ENCODE measurements around the gene CXorf38.
A peak's percentile ranks its signal among the peaks of the same experiment; 100 is the strongest.
"Not testable (repeated sequence)": the region's sequence is repeated elsewhere in the genome, so short reads cannot be mapped to it uniquely, and the experiment has no call there.

Gene CXorf38

GRCh38 chrX:40623665-40624064, 23.7 kb downstream of the CXorf38 start:
- DNase-seq: no peak

GRCh38 chrX:40623139-40623536, 24.2 kb downstream of the CXorf38 start, which contains the start of gene MPC1L:
Gene MPC1L, plus strand, starts transcription at chrX:40623428. Its CDS starts 138 bp downstream, at chrX:40623566.
- DNase-seq: no peak

GRCh38 chrX:40622479-40623138, 24.8 kb downstream of the CXorf38 start:
- DNase-seq: no peak

DNA sequence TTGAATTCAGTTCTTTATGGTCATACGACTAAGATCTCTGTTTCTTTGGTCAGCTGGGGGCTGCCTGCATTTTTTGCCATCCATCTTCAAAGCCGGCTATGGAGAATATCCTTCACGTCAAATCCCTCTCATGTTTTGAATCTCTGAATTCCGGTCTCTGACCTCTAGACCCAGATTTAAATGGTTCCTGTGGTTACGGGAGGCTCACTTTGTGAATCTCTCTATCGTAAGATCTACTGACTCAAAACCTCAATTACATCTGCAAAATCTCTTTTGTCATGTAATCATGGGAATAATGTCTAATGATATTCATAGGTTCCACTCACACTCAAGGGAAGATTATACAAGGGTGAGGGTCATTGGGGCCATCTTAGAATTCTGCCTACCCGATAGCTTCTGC, 29.8 kb downstream of the CXorf38 start:
- DNase-seq: no peak

- no peak for DNase-seq
These were observed 31.4 kb downstream of the CXorf38 start for GRCh38 chrX:40615976-40616375.

- DNase-seq: no peak
These were observed 34.9 kb downstream of the CXorf38 start for GRCh38 chrX:40612511-40612910.

DNA sequence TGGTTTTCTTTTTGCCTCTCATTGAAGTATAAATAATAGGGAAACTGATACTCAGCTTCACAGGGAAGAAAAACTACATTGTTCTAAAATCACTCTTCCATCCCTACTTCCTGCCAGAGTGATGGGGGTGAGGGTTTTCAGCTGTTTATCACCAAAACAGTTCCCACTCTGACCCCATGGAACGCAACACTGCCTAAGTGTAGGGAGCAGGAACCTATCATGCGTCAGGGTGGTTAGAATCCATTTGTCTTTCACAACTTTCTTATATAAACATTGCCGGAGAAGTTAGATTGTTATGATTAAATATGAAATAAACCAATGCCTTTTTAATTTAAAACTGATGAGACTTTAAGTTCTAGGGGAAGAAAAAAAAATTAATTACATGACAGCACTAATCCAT, 40.0 kb downstream of the CXorf38 start:
- no peak for DNase-seq

GRCh38 chrX:40603446-40603845, 43.9 kb downstream of the CXorf38 start:
- DNase-seq: no peak

GRCh38 chrX:40589616-40590321, 57.6 kb downstream of the CXorf38 start:
- not testable (repeated sequence) for DNase-seq

- DNase-seq: not testable (repeated sequence)
These were observed 59.7 kb downstream of the CXorf38 start for GRCh38 chrX:40587623-40588022.

GRCh38 chrX:40582811-40583210, 64.5 kb downstream of the CXorf38 start:
- no peak for DNase-seq

GRCh38 chrX:40582178-40582577, 65.2 kb downstream of the CXorf38 start:
- not testable (repeated sequence) for DNase-seq

DNA sequence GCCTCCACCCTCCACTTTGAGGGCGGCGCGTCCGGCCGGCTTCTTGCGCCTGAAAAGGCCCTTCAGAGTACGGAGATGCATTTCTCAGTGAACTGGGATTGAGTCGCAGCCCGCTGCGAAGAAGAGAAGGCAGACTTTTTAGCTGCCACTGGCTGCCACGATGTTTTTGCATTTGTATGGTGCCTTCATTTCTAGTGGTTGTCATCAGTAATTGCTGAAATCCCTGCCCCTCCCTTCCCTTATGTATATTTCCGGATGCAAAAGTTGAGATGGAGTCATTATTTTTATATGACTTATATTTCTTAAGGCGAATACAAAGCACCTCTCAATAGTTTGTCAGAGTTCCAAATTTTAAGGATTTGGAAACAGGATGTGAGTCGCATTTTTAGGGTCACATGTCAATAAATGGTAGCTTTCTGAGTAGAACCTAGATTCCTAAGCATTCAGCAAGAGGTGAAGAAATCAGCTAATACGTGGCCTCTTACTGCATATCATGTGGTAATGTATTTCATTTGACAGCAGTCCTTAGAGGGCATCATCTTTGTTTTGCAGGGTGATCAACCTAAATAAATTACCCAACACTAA, 65.9 kb downstream of the CXorf38 start:
- no peak for DNase-seq

GRCh38 chrX:40580537-40581335, 66.6 kb downstream of the CXorf38 start, which contains the start of gene ATP6AP2:
Gene ATP6AP2, plus strand, starts transcription at chrX:40580970. Its CDS starts 96 bp downstream, at chrX:40581066.
- DNase-seq: peak; percentile 89

GRCh38 chrX:40579900-40580536, 67.3 kb downstream of the CXorf38 start:
- DNase-seq: no peak

- DNase-seq: no peak
These were observed 68.2 kb downstream of the CXorf38 start for GRCh38 chrX:40579141-40579540.

DNA sequence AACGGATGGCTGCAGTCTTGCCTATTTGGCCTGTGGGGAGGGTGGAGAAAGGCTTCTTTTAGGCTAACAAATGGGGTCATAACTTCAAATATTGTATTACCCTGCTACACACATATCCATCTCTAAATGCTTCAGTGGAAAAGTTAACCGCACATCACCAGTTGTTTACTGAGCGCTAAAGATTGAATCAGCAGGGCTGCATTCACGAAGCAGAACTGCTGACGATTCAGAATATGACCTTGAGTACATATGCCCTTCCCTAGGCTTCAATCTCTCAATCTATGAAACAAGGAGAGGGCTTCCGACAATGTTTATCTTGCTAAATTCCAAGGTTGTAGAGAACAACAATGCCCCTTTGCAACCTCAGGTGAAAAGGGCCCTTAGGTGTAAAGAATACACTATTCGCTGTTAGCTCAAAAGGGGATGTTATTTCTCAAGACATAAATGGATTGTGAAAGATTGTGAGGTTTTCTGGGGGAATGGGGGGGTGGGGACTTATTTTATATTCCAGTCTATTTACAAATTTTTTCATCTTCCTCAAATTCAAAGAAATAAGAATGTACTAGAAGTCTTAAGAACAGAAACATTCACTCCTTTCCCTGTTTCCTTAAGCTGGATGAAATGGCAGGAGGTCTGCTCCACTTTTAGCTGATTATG, 69.2 kb downstream of the CXorf38 start:
- no peak for DNase-seq

Measured in NCI-H510A (cell line).